ENCODE measurements around the gene DCT.
A peak's percentile ranks its signal among the peaks of the same experiment; 100 is the strongest.

DCT gene

DNA sequence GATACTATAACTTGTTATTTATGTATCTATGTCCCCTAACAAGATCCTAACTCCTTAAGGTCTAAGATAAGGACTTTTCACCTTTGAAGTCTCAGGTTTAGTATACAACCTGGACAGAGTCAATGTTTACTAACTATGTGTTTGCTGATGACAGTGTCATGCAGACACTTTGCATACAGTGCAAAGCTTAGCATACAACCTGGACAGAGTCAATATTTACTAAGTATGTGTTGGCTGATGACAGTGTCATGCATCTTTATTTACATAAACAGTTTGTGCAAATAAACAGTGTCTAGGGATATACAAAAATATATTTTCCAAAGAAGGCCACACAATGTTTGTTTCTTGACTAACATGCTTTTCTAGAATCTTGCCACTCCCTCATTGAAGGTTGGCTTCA, 34.7 kb downstream of the DCT start:
- no peak for DNase-seq

DNA sequence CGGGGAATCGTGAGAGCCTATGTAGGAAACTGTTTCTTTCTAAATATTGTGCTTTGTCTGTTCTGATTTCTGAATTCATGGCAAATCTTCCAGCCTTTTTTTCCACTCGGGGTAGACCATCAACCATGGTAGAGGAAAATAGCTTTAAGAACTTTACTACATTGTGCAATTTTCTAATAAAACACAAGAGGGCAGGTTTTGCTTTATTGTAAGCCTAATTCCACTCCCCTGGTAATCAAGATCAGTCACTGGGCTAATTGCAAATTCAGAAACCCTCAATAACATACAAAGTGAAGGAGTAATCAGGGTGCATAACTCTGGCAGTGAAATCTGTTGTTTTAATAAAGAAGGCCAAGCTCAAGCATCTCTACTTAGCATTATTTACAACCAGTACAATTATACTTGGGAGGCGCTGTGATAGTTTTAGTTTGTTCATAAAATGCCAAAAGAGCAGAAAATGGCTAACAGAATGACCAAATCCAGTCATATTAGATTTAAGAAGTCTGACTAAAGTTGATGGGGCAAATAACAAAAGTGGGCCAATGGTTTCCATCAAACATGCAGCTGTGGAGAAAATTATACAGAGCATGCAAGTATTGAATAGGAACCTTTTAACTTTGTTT, 43.8 kb downstream of the DCT start:
- DNase-seq, result no peak

DNA sequence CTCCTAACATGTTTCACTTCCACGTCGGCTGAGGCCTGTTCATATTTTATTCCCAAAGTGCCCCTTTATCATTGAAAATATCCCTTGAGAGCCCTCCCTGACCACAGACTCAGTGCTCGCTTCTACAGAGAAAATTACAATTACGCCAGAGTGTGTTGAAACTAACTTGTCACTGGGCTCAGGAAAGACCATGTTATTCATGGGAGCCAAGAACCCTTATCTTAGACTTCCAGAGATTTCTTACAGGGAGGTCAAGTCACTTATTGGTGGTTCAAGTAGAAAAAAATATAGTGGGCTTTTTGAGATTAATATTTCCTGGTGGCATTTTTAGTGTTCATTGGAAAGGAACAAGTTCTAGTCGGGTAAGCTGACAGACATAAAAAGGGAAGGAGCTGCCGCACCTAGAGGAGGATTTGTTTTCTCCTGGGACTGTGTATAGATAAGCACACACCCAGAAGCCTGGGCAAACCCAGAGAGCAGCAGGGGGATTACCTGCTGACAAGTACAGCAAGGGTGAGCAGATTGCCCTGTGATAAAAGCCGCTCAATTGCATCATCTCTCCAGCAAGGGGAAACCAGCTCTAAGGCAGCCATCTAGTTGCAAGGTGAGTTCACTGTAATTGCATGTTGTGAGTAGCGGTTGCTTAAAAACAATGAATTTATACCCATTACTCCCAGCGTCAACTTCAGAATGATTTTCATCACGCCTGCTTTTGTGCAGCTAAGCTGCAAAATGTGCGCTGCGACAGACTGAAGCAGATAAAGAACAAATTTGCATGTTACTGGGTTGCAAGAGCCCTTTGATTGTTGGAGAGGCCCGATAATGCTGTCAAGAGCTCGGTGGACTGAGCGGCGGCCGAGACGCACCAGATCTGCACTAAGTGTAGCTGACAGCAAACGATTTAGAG, 46.2 kb downstream of the DCT start:
- peak; percentile 7 for DNase-seq

GRCh38 chr13:94431987-94432386, 47.5 kb downstream of the DCT start:
- no peak for DNase-seq

DNA sequence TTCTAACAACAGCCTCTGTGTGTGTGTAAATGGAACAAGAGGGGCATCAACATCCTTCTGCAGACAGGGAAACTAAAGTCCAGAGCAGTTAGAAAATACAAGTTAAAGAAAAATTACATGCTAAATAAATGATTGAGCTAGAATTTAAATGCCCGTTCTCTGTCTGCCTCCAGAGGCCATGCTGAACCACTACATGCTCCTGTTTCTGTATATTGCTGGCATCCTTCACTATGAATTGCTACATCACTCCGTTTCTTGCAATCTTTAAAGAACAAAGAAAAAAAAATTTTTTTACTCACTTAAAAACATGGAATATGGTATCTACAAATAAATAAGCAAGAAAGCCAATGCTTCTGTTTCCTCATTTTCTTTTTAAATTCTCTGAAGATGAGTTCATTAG, 47.9 kb downstream of the DCT start:
- DNase-seq, result no peak

GRCh38 chr13:94427313-94427953, 52.0 kb downstream of the DCT start:
- DNase-seq, result no peak

DNA sequence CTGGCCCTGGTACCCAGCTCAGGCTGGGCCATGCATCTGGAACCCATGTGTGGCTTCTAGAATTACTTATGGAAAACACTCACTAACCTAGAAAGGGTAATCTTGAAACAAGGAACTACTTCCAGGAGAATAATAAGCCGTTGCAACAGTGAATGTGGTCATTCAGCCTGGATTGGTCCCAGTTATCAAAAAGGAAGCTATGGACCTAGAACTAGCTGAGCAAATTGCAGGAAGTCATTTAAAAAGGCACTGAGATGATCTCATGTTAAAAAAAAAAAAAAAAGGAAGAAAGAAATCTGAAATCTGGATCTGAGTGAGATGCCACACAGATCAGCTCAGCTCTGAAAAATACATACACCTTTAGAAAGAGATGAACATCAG, 59.6 kb downstream of the DCT start:
- DNase-seq, result no peak

DNA sequence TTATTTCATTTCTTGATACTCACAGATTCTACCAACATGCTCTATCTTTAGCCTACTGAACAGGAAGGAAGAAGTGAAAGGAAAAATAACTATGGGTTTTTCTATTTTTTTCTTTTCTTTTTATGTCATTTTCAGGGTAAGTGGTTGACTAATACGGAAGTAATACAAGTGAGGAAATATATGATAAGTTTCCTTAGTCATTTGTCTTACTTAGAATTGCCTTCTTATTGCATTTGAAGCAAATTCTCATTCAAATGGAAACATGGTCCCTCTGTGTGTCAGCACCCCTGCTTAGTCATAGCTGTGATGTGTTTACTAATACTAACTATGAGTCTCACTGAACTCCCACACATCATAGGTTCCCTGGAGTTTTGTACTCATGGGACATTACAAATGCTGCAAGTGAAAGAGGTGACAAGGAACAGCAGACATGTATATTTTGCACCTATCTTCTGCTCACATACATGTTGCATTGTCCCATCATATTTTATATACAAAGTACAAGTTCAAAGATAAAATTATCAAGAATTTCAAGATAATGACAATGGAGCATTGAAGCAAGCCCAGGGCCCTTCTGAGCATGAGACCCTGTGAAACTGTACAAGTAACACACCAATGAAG, 60.1 kb downstream of the DCT start:
- DNase-seq, result peak; percentile 20

DNA sequence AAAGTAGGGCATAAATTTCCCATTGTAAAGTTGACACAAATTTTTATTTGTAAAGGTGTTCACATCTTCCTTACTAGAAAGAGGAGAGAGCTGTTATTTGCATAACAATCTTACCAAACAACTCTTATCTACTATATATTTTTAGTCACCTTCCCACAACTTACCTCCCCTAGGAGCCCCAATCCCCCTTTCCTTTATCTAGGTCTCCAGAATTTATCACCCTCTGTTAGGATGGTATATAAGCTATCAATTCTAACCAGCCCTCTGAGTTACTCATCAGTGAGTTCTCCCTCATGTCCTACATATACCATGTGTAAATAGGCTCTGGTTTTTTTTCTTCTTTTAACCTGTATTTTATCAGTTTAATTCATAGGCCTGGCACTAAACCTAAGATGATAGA, 62.2 kb downstream of the DCT start:
- DNase-seq, result no peak

DNA sequence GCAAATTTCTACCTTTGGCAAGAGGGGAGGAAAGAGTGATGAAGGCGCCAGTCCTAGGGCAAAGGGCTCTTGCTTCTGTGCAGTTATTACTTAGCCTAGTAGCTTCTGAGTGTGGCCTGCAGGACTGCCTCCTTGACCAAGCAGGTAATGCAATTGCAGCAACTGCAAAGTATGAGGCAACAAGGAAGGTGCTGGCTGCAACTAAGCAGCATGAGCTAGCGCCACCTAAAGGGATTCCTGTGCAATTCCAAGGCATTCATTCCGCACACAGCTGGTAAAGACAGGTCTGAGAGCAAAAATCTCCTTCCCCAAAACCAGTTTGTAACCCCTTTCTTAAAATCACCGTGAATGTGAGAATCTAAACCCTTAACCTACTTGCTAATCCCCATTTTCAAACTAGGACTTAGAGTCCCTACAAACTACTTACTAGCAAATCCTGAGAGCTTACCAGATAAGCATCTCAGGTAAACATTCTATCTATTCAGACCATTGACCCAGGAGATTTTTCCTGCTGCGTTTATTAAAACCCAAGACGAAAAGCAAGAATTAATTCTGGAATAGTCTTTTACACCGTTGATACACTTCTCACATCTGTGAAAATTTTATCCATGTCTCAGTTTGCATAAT, 62.9 kb downstream of the DCT start:
- DNase-seq, result peak; percentile 34

DNA sequence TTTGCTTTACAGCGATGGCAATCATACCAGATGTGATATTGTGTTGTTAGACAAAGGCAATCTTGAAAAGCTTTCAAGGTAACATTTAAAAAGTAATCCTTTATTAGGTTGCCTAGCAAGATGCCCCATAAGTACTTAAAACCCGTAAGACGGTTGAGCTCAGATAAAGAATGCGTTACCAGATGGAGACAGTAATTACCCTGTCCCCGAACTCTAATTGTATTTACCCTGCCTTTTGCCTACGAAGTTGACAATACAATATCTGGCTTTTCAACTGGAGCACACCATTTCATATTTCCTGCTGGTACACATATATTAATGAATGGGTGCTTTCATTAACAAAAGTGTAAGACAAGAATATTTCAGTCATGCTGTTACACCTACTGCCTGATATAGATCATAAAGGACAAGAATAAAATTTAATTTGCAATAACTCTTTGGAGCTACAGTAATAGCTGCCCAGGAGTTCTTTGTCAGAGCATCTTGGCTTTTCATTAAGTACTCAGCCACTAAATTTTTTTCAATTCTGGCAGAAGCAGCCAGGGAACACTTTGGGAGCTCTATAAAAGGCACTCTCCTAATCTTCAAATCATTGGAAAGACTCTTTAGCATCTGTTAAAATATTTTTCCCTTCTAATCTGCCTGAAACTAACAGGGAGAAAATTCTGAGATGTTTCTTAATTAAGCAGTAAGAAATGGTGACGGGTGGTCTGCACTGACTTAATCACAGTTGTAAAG, 63.8 kb downstream of the DCT start:
- no peak for DNase-seq

- no peak for DNase-seq
Measured at GRCh38 chr13:94414708-94415107, 64.8 kb downstream of the DCT start.

DNA sequence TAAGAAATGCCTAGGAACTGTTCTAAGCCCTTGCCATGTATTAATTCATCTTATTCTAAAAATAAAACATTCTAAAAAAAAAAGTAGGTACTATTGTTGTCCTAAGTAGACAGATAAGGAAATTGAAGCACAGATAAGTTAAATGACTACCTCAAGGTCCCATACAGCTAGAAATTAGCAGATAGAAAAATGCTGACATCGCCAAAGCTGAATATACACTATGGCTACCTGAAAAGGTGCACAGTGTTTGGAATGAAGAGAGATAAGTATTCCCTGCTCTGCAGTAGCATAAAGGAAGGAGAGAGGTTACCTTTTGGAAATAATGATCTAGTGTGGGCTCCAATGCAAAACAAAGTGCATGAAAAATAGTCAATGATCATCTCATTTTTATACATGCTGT, 65.3 kb downstream of the DCT start:
- DNase-seq, result no peak

DNA sequence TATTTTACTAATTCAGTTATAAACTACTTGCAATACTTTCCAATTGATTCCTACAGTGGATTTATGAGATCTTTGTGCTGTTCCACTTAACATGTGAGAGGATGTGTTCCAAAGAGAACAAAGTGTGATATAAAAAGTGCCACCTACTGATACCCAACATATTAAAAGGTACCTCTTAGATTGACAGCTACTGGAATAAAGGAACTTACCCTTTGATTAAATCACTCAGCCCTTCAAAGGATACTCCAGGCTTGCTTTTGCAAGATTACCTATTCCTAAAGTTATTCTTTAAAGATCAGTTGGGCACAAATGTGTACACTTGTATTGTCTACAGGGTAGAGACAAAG, 65.9 kb downstream of the DCT start:
- DNase-seq, result no peak

- DNase-seq, result no peak
Measured at GRCh38 chr13:94412870-94413597, 66.4 kb downstream of the DCT start.

- no peak for DNase-seq
Measured at GRCh38 chr13:94411747-94412146, 67.7 kb downstream of the DCT start.

GRCh38 chr13:94408314-94409036, 71.0 kb downstream of the DCT start:
- no peak for DNase-seq

- no peak for DNase-seq
Measured at GRCh38 chr13:94400874-94401273, 78.6 kb downstream of the DCT start.

DNA sequence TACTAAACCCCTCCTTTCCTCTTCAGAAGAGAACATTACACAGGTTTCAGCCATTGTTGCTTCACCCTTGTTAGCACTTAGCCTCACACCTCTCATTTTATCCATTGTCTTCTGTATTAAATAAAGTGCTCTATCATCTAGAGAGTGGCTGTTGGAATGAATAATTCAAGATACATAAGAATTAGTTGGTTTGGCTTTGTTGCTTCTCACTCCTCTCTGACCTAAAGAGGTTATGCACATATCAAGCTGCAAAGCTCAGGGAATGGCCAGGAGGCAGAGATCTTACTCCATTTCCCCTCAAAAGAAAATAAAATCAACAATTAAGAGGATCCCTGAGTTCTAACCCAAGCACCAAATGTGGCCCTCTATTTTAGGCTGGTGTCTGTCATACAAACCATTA, 79.7 kb downstream of the DCT start:
- DNase-seq, result no peak

DNA sequence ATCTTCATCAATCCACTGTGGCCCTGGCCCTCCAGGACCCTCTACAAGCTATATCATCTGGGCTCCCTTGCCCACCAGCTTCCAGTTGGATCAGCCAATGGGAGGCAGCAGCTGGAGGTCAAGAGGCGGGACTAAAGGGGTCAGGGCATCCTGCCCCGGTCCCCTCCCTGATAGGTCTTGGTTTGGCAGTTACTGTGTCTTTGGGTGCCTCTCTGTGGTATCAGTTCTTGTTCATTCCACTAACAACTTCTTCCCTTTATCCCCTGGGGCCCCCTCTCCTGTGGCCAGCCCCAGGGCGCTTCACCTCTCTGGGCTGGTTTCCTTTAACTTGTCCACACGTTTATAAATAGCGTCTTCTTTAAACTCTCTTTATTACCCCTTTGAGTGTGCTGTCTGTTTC, 83.6 kb downstream of the DCT start:
- no peak for DNase-seq

GRCh38 chr13:94394723-94395122, 84.8 kb downstream of the DCT start:
- DNase-seq, result no peak

All from NK-92 treated with Interleukin-12 subunit alpha and Interleukin-12 subunit beta, amount 100 ng/mL, for 24 hours (cell line).